Esophagus muscularis mucosa (tissue), 3 donors: ENCODE results near the gene AFF3.

Experiments
- POLR2AphosphoS5 ChIP-seq, 2 donors: sonication (generic); formaldehyde crosslinking; IDR thresholded peaks; one replicate each; pipeline ENCODE4 v1.6.1; 2017; ENCODE audit warnings: antibody characterized with exemption in 2 of 2
- TF ChIP-seq, protein P1 (sequence below), 3 experiments: fragments of 200-600 bp in 2 of 3; fragments of 450-650 bp in 1 of 3; sonication (generic) in 2 of 3; IDR thresholded peaks; one replicate each; pipeline ENCODE4 v1.5.1; 2017 to 2019; ENCODE audit warnings: antibody characterized with exemption in 3 of 3, mild to moderate bottlenecking in 2 of 3, moderate library complexity in 1 of 3

- TF ChIP-seq, protein P1, sequence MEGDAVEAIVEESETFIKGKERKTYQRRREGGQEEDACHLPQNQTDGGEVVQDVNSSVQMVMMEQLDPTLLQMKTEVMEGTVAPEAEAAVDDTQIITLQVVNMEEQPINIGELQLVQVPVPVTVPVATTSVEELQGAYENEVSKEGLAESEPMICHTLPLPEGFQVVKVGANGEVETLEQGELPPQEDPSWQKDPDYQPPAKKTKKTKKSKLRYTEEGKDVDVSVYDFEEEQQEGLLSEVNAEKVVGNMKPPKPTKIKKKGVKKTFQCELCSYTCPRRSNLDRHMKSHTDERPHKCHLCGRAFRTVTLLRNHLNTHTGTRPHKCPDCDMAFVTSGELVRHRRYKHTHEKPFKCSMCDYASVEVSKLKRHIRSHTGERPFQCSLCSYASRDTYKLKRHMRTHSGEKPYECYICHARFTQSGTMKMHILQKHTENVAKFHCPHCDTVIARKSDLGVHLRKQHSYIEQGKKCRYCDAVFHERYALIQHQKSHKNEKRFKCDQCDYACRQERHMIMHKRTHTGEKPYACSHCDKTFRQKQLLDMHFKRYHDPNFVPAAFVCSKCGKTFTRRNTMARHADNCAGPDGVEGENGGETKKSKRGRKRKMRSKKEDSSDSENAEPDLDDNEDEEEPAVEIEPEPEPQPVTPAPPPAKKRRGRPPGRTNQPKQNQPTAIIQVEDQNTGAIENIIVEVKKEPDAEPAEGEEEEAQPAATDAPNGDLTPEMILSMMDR (IDR thresholded peaks at IDR 0.05), result no peak
- no peak for TF ChIP-seq POLR2AphosphoS5 (IDR thresholded peaks at IDR 0.05)
These were observed 336.4 kb downstream of the AFF3 start for GRCh38 chr2:99805930-99806476.
